ENCODE data around the gene CALD1.

CALD1 gene

GRCh38 chr7:134778941-134779740 lies at the start of gene CALD1:
Gene CALD1, plus strand, starts transcription at chr7:134779634. Its CDS starts 88,100 bp downstream, at chr7:134867734.
- no peak for FAIRE-seq

GRCh38 chr7:134729895-134730294 lies 49.5 kb upstream of the CALD1 start:
- no peak for FAIRE-seq

- no peak for FAIRE-seq
Measured at GRCh38 chr7:134730411-134730829, 49.0 kb upstream of the CALD1 start.

GRCh38 chr7:134731616-134732015 lies 47.8 kb upstream of the CALD1 start:
- no peak for FAIRE-seq

GRCh38 chr7:134732728-134733127 lies 46.7 kb upstream of the CALD1 start:
- no peak for FAIRE-seq

- FAIRE-seq, result no peak
Measured at GRCh38 chr7:134736381-134736780, 43.1 kb upstream of the CALD1 start.

- FAIRE-seq, result no peak
Measured at GRCh38 chr7:134737566-134738345, 41.7 kb upstream of the CALD1 start.

- FAIRE-seq, result no peak
Measured at GRCh38 chr7:134739362-134739761, 40.1 kb upstream of the CALD1 start.

- FAIRE-seq, result no peak
Measured at GRCh38 chr7:134740376-134740775, 39.1 kb upstream of the CALD1 start.

GRCh38 chr7:134741907-134742635 lies 37.4 kb upstream of the CALD1 start:
- no peak for FAIRE-seq

GRCh38 chr7:134742688-134743350 lies 36.6 kb upstream of the CALD1 start:
- no peak for FAIRE-seq

GRCh38 chr7:134744569-134744968 lies 34.9 kb upstream of the CALD1 start:
- no peak for FAIRE-seq

GRCh38 chr7:134747326-134747725 lies 32.1 kb upstream of the CALD1 start:
- no peak for FAIRE-seq

- no peak for FAIRE-seq
Measured at GRCh38 chr7:134750083-134751062, 29.1 kb upstream of the CALD1 start.

GRCh38 chr7:134752006-134752760 lies 27.3 kb upstream of the CALD1 start:
- no peak for FAIRE-seq

GRCh38 chr7:134755422-134756022 lies 23.9 kb upstream of the CALD1 start:
- FAIRE-seq, result no peak

- no peak for FAIRE-seq
Measured at GRCh38 chr7:134757938-134758337, 21.5 kb upstream of the CALD1 start.

GRCh38 chr7:134758981-134759380 lies 20.5 kb upstream of the CALD1 start:
- FAIRE-seq, result no peak

GRCh38 chr7:134761266-134761665 lies 18.2 kb upstream of the CALD1 start:
- FAIRE-seq, result no peak

GRCh38 chr7:134763960-134764359 lies 15.5 kb upstream of the CALD1 start:
- FAIRE-seq, result no peak

Data from G401.6 (cell line).